ENCODE measurements around the gene KRTAP4-3.
"Not testable (repeated sequence)": the region's sequence is repeated elsewhere in the genome, so short reads cannot be mapped to it uniquely, and the experiment has no call there.

The KRTAP4-3 gene

DNA sequence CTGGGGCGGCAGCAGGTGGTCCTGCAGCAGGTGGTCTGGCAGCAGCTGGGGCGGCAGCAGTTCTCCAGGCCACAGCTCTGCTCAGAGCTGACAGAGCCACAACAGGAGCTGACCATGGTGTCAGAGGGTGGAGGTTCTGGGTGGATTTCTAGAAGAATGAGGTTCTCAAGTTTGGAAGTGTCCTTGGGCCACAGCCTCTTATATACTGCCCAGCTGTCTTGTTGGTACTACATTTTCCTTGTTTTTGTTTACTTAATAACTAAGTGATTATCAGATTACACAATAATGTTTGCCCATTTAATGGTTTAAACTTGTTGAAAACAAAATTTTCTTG, 18.4 kb downstream of the KRTAP4-3 start, which contains the start of gene KRTAP4-5:
Gene KRTAP4-5, minus strand, starts transcription at position 174 of the 334 bp plus-strand sequence. Its CDS starts 58 bp downstream, at position 116.
- Histone ChIP-seq H3K4me3 (ENCODE audit: low read depth, low read length) (no peak within 1 kb of the TSS), H3K27ac (ENCODE audit: extremely low read depth, low read depth, low read length) (no peak within 1 kb of the TSS), H3K4me1 (ENCODE audit: control insufficient read depth, insufficient read depth, low read length) (no peaks in the 10 kb centered on the region), H3K36me3 (ENCODE audit: control insufficient read depth in 2 of 2, insufficient read depth in 1 of 2, low read length in 2 of 2) (no peaks in the 10 kb centered on the region), H3K9me3 (ENCODE audit: control insufficient read depth, insufficient read depth, low read depth, low read length) (no peaks in the 10 kb centered on the region)
- ChIA-PET POLR2A (no interaction called here), CTCF (no interaction called here)
- peak; percentile 56 for TF ChIP-seq SCRT2 (tag by site-specific recombination; IDR thresholded peaks at IDR 0.05)
- TF ChIP-seq, protein P1, sequence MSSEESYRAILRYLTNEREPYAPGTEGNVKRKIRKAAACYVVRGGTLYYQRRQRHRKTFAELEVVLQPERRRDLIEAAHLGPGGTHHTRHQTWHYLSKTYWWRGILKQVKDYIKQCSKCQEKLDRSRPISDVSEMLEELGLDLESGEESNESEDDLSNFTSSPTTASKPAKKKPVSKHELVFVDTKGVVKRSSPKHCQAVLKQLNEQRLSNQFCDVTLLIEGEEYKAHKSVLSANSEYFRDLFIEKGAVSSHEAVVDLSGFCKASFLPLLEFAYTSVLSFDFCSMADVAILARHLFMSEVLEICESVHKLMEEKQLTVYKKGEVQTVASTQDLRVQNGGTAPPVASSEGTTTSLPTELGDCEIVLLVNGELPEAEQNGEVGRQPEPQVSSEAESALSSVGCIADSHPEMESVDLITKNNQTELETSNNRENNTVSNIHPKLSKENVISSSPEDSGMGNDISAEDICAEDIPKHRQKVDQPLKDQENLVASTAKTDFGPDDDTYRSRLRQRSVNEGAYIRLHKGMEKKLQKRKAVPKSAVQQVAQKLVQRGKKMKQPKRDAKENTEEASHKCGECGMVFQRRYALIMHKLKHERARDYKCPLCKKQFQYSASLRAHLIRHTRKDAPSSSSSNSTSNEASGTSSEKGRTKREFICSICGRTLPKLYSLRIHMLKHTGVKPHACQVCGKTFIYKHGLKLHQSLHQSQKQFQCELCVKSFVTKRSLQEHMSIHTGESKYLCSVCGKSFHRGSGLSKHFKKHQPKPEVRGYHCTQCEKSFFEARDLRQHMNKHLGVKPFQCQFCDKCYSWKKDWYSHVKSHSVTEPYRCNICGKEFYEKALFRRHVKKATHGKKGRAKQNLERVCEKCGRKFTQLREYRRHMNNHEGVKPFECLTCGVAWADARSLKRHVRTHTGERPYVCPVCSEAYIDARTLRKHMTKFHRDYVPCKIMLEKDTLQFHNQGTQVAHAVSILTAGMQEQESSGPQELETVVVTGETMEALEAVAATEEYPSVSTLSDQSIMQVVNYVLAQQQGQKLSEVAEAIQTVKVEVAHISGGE (tag by site-specific recombination; conservative IDR thresholded peaks at IDR 0.05; ENCODE audit: low read depth) = no peak
- TF ChIP-seq ZIC2 (tag by site-specific recombination; IDR thresholded peaks at IDR 0.05) = 0 out of 2 replicates have a peak, but pooled peaks have one; percentile 5
- TF ChIP-seq, protein P2, sequence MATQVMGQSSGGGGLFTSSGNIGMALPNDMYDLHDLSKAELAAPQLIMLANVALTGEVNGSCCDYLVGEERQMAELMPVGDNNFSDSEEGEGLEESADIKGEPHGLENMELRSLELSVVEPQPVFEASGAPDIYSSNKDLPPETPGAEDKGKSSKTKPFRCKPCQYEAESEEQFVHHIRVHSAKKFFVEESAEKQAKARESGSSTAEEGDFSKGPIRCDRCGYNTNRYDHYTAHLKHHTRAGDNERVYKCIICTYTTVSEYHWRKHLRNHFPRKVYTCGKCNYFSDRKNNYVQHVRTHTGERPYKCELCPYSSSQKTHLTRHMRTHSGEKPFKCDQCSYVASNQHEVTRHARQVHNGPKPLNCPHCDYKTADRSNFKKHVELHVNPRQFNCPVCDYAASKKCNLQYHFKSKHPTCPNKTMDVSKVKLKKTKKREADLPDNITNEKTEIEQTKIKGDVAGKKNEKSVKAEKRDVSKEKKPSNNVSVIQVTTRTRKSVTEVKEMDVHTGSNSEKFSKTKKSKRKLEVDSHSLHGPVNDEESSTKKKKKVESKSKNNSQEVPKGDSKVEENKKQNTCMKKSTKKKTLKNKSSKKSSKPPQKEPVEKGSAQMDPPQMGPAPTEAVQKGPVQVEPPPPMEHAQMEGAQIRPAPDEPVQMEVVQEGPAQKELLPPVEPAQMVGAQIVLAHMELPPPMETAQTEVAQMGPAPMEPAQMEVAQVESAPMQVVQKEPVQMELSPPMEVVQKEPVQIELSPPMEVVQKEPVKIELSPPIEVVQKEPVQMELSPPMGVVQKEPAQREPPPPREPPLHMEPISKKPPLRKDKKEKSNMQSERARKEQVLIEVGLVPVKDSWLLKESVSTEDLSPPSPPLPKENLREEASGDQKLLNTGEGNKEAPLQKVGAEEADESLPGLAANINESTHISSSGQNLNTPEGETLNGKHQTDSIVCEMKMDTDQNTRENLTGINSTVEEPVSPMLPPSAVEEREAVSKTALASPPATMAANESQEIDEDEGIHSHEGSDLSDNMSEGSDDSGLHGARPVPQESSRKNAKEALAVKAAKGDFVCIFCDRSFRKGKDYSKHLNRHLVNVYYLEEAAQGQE (tag by site-specific recombination; IDR thresholded peaks at IDR 0.05) = peak; percentile 74
- TF ChIP-seq SCRT1 (tag by site-specific recombination; IDR thresholded peaks at IDR 0.05; ENCODE audit: borderline replicate concordance) = 0 out of 2 replicates have a peak, but pooled peaks have one; percentile 12

DNA sequence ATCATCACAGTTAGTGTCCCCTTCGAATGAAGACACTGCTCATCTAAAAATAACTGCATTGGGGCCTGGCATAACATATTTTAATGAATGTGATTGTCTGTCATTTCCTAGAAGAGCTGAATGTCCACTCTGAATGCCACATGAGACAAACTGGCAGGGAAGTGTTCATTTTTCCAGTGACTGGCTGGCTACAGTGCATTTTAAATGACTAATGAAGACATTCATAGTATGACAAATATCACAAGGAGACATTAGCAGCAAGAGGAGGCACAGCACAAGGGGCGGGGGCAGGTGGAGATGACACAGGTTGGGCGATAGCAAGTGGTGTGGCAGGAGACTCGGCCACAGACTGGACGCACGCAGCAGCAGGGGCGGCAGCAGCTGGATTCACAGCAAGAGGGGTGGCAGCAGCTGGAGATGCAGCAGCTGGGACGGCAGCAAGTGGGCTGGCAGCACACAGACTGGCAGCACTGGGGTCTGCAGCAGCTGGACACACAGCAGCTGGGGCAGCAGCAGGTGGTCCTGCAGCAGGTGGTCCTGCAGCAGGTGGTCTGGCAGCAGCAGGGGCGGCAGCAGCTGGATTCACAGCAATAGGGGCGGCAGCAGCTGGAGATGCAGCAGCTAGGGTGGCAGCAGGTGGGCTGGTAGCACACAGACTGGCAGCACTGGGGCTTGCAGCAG, 18.9 kb downstream of the KRTAP4-3 start:
- H3K27ac ChIP-seq (ENCODE audit: extremely low read depth, low read depth, low read length); H3K4me1 ChIP-seq (ENCODE audit: control insufficient read depth, insufficient read depth, low read length); CTCF ChIA-PET; POLR2A ChIA-PET; H3K36me3 ChIP-seq (ENCODE audit: control insufficient read depth in 2 of 2, insufficient read depth in 1 of 2, low read length in 2 of 2); H3K9me3 ChIP-seq (ENCODE audit: control insufficient read depth, insufficient read depth, low read depth, low read length); H3K4me3 ChIP-seq (ENCODE audit: low read depth, low read length): not testable (repeated sequence)
- TF ChIP-seq SCRT1 (tag by site-specific recombination; IDR thresholded peaks at IDR 0.05; ENCODE audit: borderline replicate concordance) (peak; percentile 95), ZIC2 (tag by site-specific recombination; IDR thresholded peaks at IDR 0.05) (peak; percentile 84), SCRT2 (tag by site-specific recombination; IDR thresholded peaks at IDR 0.05) (peak; percentile 86)

DNA sequence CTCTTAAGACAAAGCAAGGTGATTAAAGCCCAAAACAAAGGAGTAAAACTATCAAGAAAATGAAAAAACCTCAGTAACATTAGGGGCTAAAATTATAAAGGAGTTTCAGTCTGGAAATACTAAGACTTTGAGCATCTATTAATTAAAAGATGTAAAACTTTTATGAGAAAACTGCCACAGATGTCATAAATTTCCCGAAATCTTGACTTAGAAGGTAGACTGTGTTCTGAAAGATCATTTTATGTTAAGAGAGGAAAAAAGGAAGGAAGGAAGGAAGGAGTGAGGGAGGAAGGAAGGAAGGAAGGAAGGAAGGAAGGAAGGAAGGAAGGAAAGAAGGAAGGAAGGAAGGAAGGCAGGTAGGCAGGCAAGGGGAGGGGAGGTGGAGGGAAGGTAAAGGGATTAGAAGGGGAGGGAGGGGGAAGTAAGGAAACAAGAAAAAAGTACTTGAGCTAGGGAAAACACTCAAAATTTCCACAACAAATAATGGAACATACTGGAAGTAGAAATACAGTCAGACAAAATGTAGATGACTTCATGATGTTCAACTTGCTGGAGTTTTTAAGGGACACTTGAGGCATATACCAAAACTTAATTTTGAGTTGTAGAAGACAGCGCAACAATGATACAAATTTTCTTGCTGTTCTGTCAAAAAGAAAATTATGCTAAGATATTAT, 20.4 kb downstream of the KRTAP4-3 start:
- no peaks in the 10 kb centered on the region for H3K36me3 ChIP-seq (ENCODE audit: control insufficient read depth in 2 of 2, insufficient read depth in 1 of 2, low read length in 2 of 2)
- H3K9me3 ChIP-seq (ENCODE audit: control insufficient read depth, insufficient read depth, low read depth, low read length) = no peaks in the 10 kb centered on the region
- CTCF ChIA-PET = interaction anchor here (0.7 to 1.5 kb wide), 5 partner anchors 12 to 518 kb away, joined by 3 to 4 read pairs (median 3); no protein-coding TSS in a partner anchor
- POLR2A ChIA-PET = no interaction called here
- H3K27ac ChIP-seq (ENCODE audit: extremely low read depth, low read depth, low read length) = no peak overlapping the region
- H3K4me1 ChIP-seq (ENCODE audit: control insufficient read depth, insufficient read depth, low read length) = no peaks in the 10 kb centered on the region
- H3K4me3 ChIP-seq (ENCODE audit: low read depth, low read length) = no peak overlapping the region
- TF ChIP-seq, protein P3, sequence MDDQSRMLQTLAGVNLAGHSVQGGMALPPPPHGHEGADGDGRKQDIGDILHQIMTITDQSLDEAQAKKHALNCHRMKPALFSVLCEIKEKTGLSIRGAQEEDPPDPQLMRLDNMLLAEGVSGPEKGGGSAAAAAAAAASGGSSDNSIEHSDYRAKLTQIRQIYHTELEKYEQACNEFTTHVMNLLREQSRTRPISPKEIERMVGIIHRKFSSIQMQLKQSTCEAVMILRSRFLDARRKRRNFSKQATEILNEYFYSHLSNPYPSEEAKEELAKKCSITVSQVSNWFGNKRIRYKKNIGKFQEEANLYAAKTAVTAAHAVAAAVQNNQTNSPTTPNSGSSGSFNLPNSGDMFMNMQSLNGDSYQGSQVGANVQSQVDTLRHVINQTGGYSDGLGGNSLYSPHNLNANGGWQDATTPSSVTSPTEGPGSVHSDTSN (CRISPR knock-in tag; IDR thresholded peaks at IDR 0.05) = no peak
- TF ChIP-seq ZFP69B (tag by site-specific recombination; IDR thresholded peaks at IDR 0.05) (no peak), ZFP37 (tag by site-specific recombination; IDR thresholded peaks at IDR 0.05) (no peak), ZNF366 (tag by site-specific recombination; conservative IDR thresholded peaks at IDR 0.05) (peak; percentile 68)
